Testis (tissue), 2 donors: ENCODE results near the gene AATF.

Experiments
- CTCF ChIP-seq, 3 experiments: fragments of 450-650 bp in 2 of 3; fragments of 200-600 bp in 1 of 3; sonication (generic) in 1 of 3; IDR thresholded peaks; one replicate each; pipeline ENCODE4 v1.5.1; 2016 to 2019; ENCODE audit warnings: antibody characterized with exemption in 3 of 3, mild to moderate bottlenecking in 2 of 3, moderate library complexity in 1 of 3
- POLR2A ChIP-seq: fragments of 450-650 bp; IDR thresholded peaks from one replicate; pipeline ENCODE4 v1.6.1; 2017; ENCODE audit warnings: antibody characterized with exemption, mild to moderate bottlenecking, moderate library complexity

GRCh38 chr17:37043201-37043600, 94.4 kb downstream of the AATF start:
- TF ChIP-seq POLR2A (no peak), CTCF (IDR thresholded peaks at IDR 0.05) (no peak)
